ENCODE data around the gene COPS8. TPM values are rescaled to one million over a fixed set of nuclear protein-coding genes. Genes with fewer than 3 reads are reported as not detected.

COPS8 gene
- total RNA-seq, 1 donor from 2014 or later: 97.1 TPM

GRCh38 chr2:237134321-237135230, 48.9 kb downstream of the COPS8 start:
- H3K4me1 Mint-ChIP-seq (ENCODE audit: unreplicated experiment): no peaks in the 10 kb centered on the region
- no peak for TF ChIP-seq CTCF (IDR thresholded peaks at IDR 0.05; ENCODE audit: unreplicated experiment)
- no peak for DNase-seq (ENCODE audit: low spot score)
- H3K9me3 Mint-ChIP-seq (ENCODE audit: unreplicated experiment): no peaks in the 10 kb centered on the region
- H3K27me3 Mint-ChIP-seq (ENCODE audit: unreplicated experiment): no peaks in the 10 kb centered on the region
- no peaks in the 10 kb centered on the region for H3K36me3 Mint-ChIP-seq (ENCODE audit: low read depth, unreplicated experiment)
- H3K27ac Mint-ChIP-seq (ENCODE audit: unreplicated experiment): no peak overlapping the region
- H3K4me3 Mint-ChIP-seq (ENCODE audit: unreplicated experiment): no peak overlapping the region

- H3K27ac Mint-ChIP-seq (ENCODE audit: unreplicated experiment): no peak overlapping the region
- TF ChIP-seq CTCF (IDR thresholded peaks at IDR 0.05; ENCODE audit: unreplicated experiment): no peak
- no peak for DNase-seq (ENCODE audit: low spot score)
- no peak overlapping the region for H3K4me3 Mint-ChIP-seq (ENCODE audit: unreplicated experiment)
- no peaks in the 10 kb centered on the region for H3K36me3 Mint-ChIP-seq (ENCODE audit: low read depth, unreplicated experiment)
- no peaks in the 10 kb centered on the region for H3K9me3 Mint-ChIP-seq (ENCODE audit: unreplicated experiment)
- H3K4me1 Mint-ChIP-seq (ENCODE audit: unreplicated experiment): no peaks in the 10 kb centered on the region
- no peaks in the 10 kb centered on the region for H3K27me3 Mint-ChIP-seq (ENCODE audit: unreplicated experiment)
Observed at GRCh38 chr2:237136824-237137223, 51.1 kb downstream of the COPS8 start.

- Mint-ChIP-seq H3K4me3 (ENCODE audit: unreplicated experiment) (no peak overlapping the region), H3K27ac (ENCODE audit: unreplicated experiment) (no peak overlapping the region), H3K27me3 (ENCODE audit: unreplicated experiment) (no peaks in the 10 kb centered on the region), H3K36me3 (ENCODE audit: low read depth, unreplicated experiment) (no peaks in the 10 kb centered on the region), H3K9me3 (ENCODE audit: unreplicated experiment) (no peaks in the 10 kb centered on the region), H3K4me1 (ENCODE audit: unreplicated experiment) (no peaks in the 10 kb centered on the region)
- no peak for TF ChIP-seq CTCF (IDR thresholded peaks at IDR 0.05; ENCODE audit: unreplicated experiment)
- DNase-seq (ENCODE audit: low spot score): no peak
Observed at GRCh38 chr2:237137626-237138323, 52.1 kb downstream of the COPS8 start.

- Mint-ChIP-seq H3K27ac (ENCODE audit: unreplicated experiment) (no peak overlapping the region), H3K9me3 (ENCODE audit: unreplicated experiment) (no peaks in the 10 kb centered on the region), H3K36me3 (ENCODE audit: low read depth, unreplicated experiment) (no peaks in the 10 kb centered on the region), H3K4me1 (ENCODE audit: unreplicated experiment) (no peaks in the 10 kb centered on the region), H3K4me3 (ENCODE audit: unreplicated experiment) (no peak overlapping the region), H3K27me3 (ENCODE audit: unreplicated experiment) (no peaks in the 10 kb centered on the region)
- TF ChIP-seq CTCF (IDR thresholded peaks at IDR 0.05; ENCODE audit: unreplicated experiment): no peak
- no peak for DNase-seq (ENCODE audit: low spot score)
Observed at GRCh38 chr2:237139123-237139675, 53.5 kb downstream of the COPS8 start.

All from endothelial cell (in vitro differentiated cells).